Measurements from ENCODE around the gene TGFBR3. TPM values are rescaled to one million over a fixed set of nuclear protein-coding genes. Genes with fewer than 3 reads are reported as not detected.

Gene TGFBR3
- total and polyA plus RNA-seq, 2 of the 8 experiments (the other 6 are each of a cell fraction or from before 2014, with no cell fraction given) = 2.0 to 6.1 TPM

GRCh38 chr1:91765293-91765692 lies 120.7 kb downstream of the TGFBR3 start (continued):
- TF ChIP-seq CHD7 (IDR thresholded peaks at IDR 0.05; ENCODE audit: insufficient replicate concordance, low read length) (no peak), EGR1 (IDR thresholded peaks at IDR 0.05; ENCODE audit: borderline replicate concordance, low read depth, low read length) (no peak)

Measured in H1 (cell line).